ENCODE measurements around the gene KIAA1217. TPM values are rescaled to one million over a fixed set of nuclear protein-coding genes. Genes with fewer than 3 reads are reported as not detected.

KIAA1217 gene
- total RNA-seq, 1 experiment from 2014 or later: 7.8 TPM

GRCh38 chr10:24272374-24272773, 63.4 kb downstream of the KIAA1217 start:
- Histone ChIP-seq H2AFZ (ENCODE audit: low read depth, low read length, poor library complexity, severe bottlenecking) (no peak overlapping the region), H3K9ac (ENCODE audit: low read length) (no peak overlapping the region), H3K4me2 (ENCODE audit: low read length) (no peak overlapping the region), H3K4me1 (ENCODE audit: control insufficient read depth in 1 of 2, insufficient read depth in 2 of 2, low read length in 2 of 2) (no peaks in the 10 kb centered on the region), H3K9me2 (ENCODE audit: insufficient read depth) (no peaks in the 10 kb centered on the region), H3K27ac (ENCODE audit: low read depth, low read length) (no peak overlapping the region), H4K20me1 (ENCODE audit: insufficient read depth) (no peaks in the 10 kb centered on the region), H3K4me3 (replicated peaks in 1 of 2; ENCODE audit: low read depth in 1 of 2, low read length in 2 of 2) (no peak overlapping the region), H3K9me3 (ENCODE audit: control insufficient read depth in 1 of 2, insufficient read depth in 1 of 2, low read depth in 1 of 2, low read length in 2 of 2) (no peaks in the 10 kb centered on the region), H3K36me3 (ENCODE audit: control insufficient read depth in 1 of 2, insufficient read depth in 2 of 2, low read length in 2 of 2) (no peaks in the 10 kb centered on the region), H3K79me2 (ENCODE audit: insufficient read depth, low read length) (no peaks in the 10 kb centered on the region), H3K27me3 (ENCODE audit: insufficient read depth, low read length) (0 out of 2 replicates have a peak, but pooled peaks cover 6% of the 10 kb centered on the region)
- no peak for DNase-seq (ENCODE audit: low read depth, low spot score)
- intact Hi-C loops (cut with micrococcal nuclease): no loop called here
- ATAC-seq: no peak
- ChIA-PET POLR2A (no interaction called here), CTCF (no interaction called here), RAD21 (ENCODE audit: low non-redundant PET in 1 of 2, low total read pairs in 2 of 2, uncharacterized antibody in 2 of 2, unreplicated experiment in 2 of 2) (no interaction called here)
- TF ChIP-seq SIN3A (IDR thresholded peaks at IDR 0.05; ENCODE audit: low read depth) (no peak), CEBPB (IDR thresholded peaks at IDR 0.05; ENCODE audit: low read depth) (no peak), EZH2 (IDR thresholded peaks at IDR 0.05) (no peak), ATF3 (IDR thresholded peaks at IDR 0.05) (no peak), EZH2phosphoT487 (IDR thresholded peaks at IDR 0.05; ENCODE audit: borderline replicate concordance) (no peak), POLR2A (IDR thresholded peaks at IDR 0.05; ENCODE audit: borderline replicate concordance, extremely low read depth, insufficient read depth, insufficient read length) (no peak), POLR2AphosphoS5 (IDR thresholded peaks at IDR 0.05; ENCODE audit: low read depth, low read length) (no peak), REST (IDR thresholded peaks at IDR 0.05; ENCODE audit: low read depth) (no peak), FOSL1 (IDR thresholded peaks at IDR 0.05; ENCODE audit: low read depth) (no peak), EGR1 (IDR thresholded peaks at IDR 0.05; ENCODE audit: low read depth) (no peak), ELF1 (IDR thresholded peaks at IDR 0.05; ENCODE audit: borderline replicate concordance, low read depth) (no peak), SRF (IDR thresholded peaks at IDR 0.05; ENCODE audit: low read depth) (no peak), YY1 (IDR thresholded peaks at IDR 0.05; ENCODE audit: extremely low read depth, insufficient replicate concordance, low read depth, low read length) (no peak), CTCF (IDR thresholded peaks at IDR 0.05 in 2 of 3, conservative IDR thresholded peaks at IDR 0.05 in 1 of 3; ENCODE audit: borderline replicate concordance in 1 of 3, insufficient read depth in 1 of 3, low read depth in 2 of 3, low read length in 2 of 3) (no peak)
- no TSS peak for BruUV-seq (replicated peaks)
